ENCODE data around the gene TRERF1. TPM values are rescaled to one million over a fixed set of nuclear protein-coding genes. Genes with fewer than 3 reads are reported as not detected.

TRERF1 gene
- total and polyA plus RNA-seq, 2 experiments from 2014 or later: 11.2 to 20.6 TPM

- Histone ChIP-seq H3K4me2 (no peak overlapping the region), H3K4me1 (ENCODE audit: insufficient read depth) (peaks cover 5% of the 10 kb centered on the region; the same call in 1 of the 2 replicates), H3F3A (replicated peaks; ENCODE audit: low read depth) (peaks cover 6% of the 10 kb centered on the region; the same call in 1 of the 2 replicates), H3K4me3 (no peak overlapping the region), H2AFZ (no peak overlapping the region), H3K9me2 (ENCODE audit: insufficient read depth) (no peaks in the 10 kb centered on the region), H3K79me2 (replicated peaks; ENCODE audit: insufficient read depth) (peaks cover 10% of the 10 kb centered on the region), H3K27me3 (ENCODE audit: insufficient read depth) (no peaks in the 10 kb centered on the region), H4K20me1 (replicated peaks; ENCODE audit: insufficient read depth) (no peaks in the 10 kb centered on the region), H3K27ac (ENCODE audit: low read depth) (no peak overlapping the region), H3K36me3 (ENCODE audit: insufficient read depth) (peaks cover 32% of the 10 kb centered on the region)
- Mint-ChIP-seq H3K9me3 (no peaks in the 10 kb centered on the region), H3K36me3 (ENCODE audit: low read depth) (peaks cover 50% of the 10 kb centered on the region), H3K27me3 (ENCODE audit: insufficient read depth, low read depth, poor library complexity) (peaks cover 1% of the 10 kb centered on the region), H3K4me1 (peaks cover 8% of the 10 kb centered on the region), H3K4me3 (no peak overlapping the region), H3K27ac (no peak overlapping the region)
- ATAC-seq (no peak), DNase-seq (ENCODE audit: low spot score) (no peak)
- TF ChIP-seq CTCF (conservative IDR thresholded peaks at IDR 0.05; ENCODE audit: low read depth in 2 of 2) (no peak), POLR2AphosphoS5 (IDR thresholded peaks at IDR 0.05; ENCODE audit: low read depth) (no peak), NANOG (IDR thresholded peaks at IDR 0.05; ENCODE audit: borderline replicate concordance) (no peak), ZNF114 (CRISPR knock-in tag; IDR thresholded peaks at IDR 0.05) (no peak), JUNB (IDR thresholded peaks at IDR 0.05; ENCODE audit: unreplicated experiment) (no peak), ETS1 (IDR thresholded peaks at IDR 0.05) (no peak), ZNF331 (CRISPR knock-in tag; IDR thresholded peaks at IDR 0.05; ENCODE audit: low read depth) (no peak)
Observed at GRCh38 chr6:42212442-42212841, 239.3 kb downstream of the TRERF1 start.

- Mint-ChIP-seq H3K4me1 (peaks cover 7% of the 10 kb centered on the region), H3K27me3 (ENCODE audit: insufficient read depth, low read depth, poor library complexity) (no peaks in the 10 kb centered on the region), H3K27ac (no peak overlapping the region), H3K4me3 (no peak overlapping the region), H3K9me3 (no peaks in the 10 kb centered on the region), H3K36me3 (ENCODE audit: low read depth) (peaks cover 51% of the 10 kb centered on the region)
- H3K4me1 ChIP-seq (ENCODE audit: insufficient read depth): peaks cover 2% of the 10 kb centered on the region; the same call in 1 of the 2 replicates
- peaks cover 32% of the 10 kb centered on the region for H3K36me3 ChIP-seq (ENCODE audit: insufficient read depth)
- 0 out of 2 replicates have a peak, but pooled peaks cover 3% of the 10 kb centered on the region for H3F3A ChIP-seq (replicated peaks; ENCODE audit: low read depth)
- no peak overlapping the region for H3K4me2 ChIP-seq
- no peak overlapping the region for H3K27ac ChIP-seq (ENCODE audit: low read depth)
- no peaks in the 10 kb centered on the region for H3K27me3 ChIP-seq (ENCODE audit: insufficient read depth)
- DNase-seq (ENCODE audit: low spot score): no peak
- no peak overlapping the region for H2AFZ ChIP-seq
- no peak overlapping the region for H3K4me3 ChIP-seq
- H4K20me1 ChIP-seq (replicated peaks; ENCODE audit: insufficient read depth): no peaks in the 10 kb centered on the region
- peaks cover 4% of the 10 kb centered on the region for H3K79me2 ChIP-seq (replicated peaks; ENCODE audit: insufficient read depth)
- H3K9me2 ChIP-seq (ENCODE audit: insufficient read depth): no peaks in the 10 kb centered on the region
- ATAC-seq: no peak
- TF ChIP-seq STAT1 (IDR thresholded peaks at IDR 0.05; ENCODE audit: unreplicated experiment): no peak
- no peak for TF ChIP-seq ZNF114 (CRISPR knock-in tag; IDR thresholded peaks at IDR 0.05)
- TF ChIP-seq CTCF (conservative IDR thresholded peaks at IDR 0.05; ENCODE audit: low read depth in 2 of 2): no peak
- TF ChIP-seq ETS1 (IDR thresholded peaks at IDR 0.05): no peak
- no peak for TF ChIP-seq ZNF331 (CRISPR knock-in tag; IDR thresholded peaks at IDR 0.05; ENCODE audit: low read depth)
- TF ChIP-seq ZNF462 (CRISPR knock-in tag; IDR thresholded peaks at IDR 0.05): no peak
Observed at GRCh38 chr6:42211726-42212125, 240.0 kb downstream of the TRERF1 start.

Measured in GM23338 (cell line).